HG03565 (cell line): Measurements from ENCODE around the gene KCNC1.

Experiments used
- ATAC-seq: cut with Tn5 transposase; IDR thresholded peaks from one replicate; pipeline ENCODE4 v1.9.1; 2021; ENCODE audit warnings: mild to moderate bottlenecking, moderate library complexity; ENCODE audit not compliant: unreplicated experiment

KCNC1 gene

DNA sequence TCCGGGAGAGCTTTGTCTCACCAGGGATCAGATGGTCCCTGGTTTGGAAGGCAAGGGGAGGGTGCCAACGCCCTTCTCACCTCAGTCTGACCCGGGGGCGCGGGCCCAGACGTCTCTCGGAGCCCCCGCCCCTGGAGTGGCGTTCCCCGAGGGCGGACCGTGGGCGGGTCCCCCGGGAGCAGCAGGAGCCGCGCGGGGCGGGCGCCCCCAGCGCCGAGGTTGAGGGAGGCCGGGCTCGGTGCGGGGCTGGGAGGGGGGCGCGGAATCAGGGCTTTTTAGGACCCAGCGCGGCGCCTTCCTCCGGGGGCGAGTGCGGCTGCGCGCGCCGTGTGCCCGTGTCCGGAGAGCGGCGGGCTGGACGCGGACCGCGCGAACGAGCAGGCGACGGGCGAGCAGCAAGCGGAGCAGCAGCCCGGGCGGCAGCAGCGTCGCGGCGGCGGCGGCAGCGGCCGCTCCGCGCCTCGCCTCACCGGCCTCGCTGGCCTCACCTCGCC, at the start of gene KCNC1:
Gene KCNC1, plus strand, starts transcription at position 364 of the 494 bp plus-strand sequence. CDS start 1,222 bp downstream, outside the sequence.
- no peak for ATAC-seq

GRCh38 chr11:17686231-17686980, 48.2 kb upstream of the KCNC1 start:
- ATAC-seq, result no peak

- no peak for ATAC-seq
Measured at GRCh38 chr11:17687946-17688670, 46.5 kb upstream of the KCNC1 start.

DNA sequence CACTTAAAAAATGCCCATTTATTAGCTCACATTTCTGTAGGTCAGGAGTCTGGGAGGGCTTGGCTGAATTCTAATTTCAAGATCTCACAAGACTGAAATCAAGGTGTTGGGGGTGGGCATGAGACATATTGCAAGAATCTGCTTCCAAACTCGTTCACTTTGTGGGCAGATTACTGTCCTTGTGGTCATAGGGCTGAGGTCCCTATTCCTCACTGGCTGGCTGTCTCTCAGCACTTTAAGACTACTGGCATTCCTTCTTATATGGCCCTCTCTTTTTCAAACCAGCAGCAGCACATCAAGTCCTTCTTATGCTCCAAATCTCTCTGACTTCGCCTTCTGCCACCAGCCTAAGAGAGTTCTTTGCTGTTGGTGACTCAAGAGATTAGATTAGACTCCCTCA, 43.0 kb upstream of the KCNC1 start:
- ATAC-seq, result no peak

- ATAC-seq, result no peak
Measured at GRCh38 chr11:17691976-17692375, 42.6 kb upstream of the KCNC1 start.

DNA sequence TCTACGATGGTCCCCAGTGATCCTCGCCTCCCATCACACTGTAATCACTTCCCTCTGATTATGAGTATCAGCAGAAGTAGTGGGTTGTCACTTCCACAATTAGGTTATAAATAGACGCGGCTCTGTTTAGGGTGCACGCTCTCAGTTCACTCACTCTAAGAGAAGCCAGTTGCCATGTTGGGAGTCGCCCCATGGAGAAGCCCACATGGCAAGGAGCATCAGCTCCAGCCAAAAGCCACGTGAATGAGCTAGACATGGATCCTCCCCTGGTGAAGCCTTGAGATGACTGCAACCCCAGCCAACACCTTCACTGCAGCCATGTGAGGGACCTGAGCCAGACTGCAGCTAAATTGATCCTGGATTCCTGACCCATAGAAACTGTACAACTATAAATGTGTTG, 41.6 kb upstream of the KCNC1 start:
- no peak for ATAC-seq

DNA sequence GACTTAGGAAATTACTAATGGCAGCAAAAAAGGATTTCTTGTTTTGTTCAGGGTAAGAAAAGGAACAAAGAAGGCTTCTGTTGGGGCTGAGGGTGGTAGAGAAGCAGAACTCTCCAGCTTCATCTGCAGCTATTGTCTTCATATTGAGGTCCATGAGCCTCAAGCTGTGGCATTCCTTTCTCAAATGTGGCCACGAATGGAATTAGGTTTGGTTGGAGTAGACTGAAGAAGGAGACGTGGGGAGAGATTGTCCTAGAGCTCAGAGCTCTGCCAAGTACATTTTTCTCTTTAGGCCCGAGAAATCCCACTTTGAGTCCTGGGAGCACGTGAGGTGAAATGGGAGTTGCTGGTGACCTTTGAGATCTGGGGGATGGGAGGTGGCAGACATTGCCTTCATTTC, 41.0 kb upstream of the KCNC1 start:
- ATAC-seq, result no peak

DNA sequence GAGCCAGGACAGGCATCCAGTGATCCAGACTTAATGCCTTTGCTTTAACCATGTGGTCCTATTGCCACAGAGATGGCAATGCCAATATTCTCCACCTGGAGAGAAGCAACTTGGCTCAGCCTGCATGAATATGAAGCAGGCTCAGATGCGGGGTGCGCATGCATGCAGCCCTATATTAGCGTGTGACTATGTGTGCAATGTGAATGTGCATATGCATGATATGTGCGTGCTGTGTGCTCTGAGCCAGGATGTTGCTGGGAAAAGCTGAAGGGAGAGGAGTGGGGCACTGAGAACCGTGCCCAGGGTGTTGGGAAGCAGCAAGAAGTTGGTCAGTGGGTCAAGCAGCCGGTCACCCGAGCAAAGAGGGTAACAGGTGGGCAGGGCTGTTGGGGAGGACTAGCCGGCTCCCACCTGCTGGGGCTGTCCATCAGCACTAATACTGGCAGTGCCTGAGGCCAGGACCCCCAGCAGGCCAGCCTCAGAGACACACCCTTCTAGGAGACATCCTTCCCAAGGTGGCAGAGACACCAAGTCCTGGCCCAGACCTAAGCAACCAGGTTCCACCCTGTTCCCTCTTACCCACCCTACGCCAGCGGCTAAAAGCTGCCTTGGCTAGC, 40.0 kb upstream of the KCNC1 start:
- ATAC-seq, result no peak

DNA sequence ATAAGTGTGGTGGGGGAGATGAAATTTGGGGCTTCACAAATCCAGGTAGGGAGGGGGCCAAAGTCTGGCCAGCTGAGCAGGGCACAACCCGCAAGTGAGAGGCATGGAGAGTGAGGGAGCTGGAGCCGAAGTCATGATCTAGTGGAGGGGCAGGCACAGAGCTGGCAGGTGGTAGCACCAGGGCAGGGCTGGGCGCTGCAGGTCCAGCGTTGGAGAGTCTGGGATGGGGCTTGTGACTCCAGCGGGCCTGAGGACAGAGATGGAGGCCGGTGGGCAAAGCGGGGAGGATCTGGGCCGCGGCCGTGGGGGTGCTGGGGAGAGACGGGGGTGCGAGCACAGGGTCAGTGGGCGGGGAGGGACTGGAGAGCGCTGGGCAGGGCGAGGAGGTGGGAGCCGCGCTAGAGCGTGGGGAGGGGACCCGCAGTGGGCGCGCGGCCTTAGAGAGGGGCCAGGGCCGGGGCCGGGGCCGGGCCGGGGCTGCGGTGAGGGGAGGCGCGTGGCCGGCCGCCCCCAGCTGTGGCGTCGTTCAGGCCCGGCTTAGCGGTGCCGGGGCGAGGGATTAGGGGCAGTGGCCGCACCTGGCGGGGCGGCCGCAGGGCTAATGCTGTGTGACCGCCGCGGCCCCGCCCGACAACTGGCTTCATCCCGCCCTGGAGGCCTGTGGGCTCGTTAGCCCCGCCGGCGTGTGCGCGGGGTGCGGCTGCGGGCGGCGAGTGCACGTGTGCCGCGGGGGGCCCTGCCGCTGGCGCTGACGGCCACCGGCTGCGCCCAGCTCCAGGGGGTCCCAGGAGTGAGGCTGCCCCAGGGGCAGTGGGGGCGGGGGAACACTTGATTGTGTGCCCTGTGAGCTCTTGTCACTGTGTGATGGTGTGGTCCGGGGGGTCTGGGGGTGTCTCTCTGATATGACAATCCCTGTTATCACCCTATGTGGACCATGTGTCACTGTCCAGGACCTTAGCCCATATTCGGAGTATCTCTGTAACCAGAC, 38.8 kb upstream of the KCNC1 start:
- ATAC-seq, result no peak

DNA sequence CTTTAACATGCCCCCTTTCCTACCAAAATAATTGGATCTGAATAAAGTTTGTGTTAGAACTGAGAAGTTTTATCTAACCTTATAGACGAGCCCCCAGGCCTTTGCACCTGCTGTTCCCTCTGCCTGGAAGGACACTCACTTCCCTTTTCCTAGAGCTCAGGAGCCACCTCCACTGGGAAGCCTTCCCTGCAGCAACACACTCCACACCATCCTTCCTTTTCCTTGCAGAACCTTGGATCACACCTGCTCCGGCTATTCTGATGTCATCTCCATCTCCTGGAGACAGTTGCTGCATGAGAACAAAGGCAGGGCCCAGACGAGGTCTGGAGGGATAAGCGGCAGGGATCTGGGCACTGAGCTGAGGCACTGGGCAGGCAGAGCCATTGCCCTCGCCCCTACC, 37.8 kb upstream of the KCNC1 start:
- ATAC-seq, result no peak

GRCh38 chr11:17697175-17697949, 37.2 kb upstream of the KCNC1 start:
- no peak for ATAC-seq

DNA sequence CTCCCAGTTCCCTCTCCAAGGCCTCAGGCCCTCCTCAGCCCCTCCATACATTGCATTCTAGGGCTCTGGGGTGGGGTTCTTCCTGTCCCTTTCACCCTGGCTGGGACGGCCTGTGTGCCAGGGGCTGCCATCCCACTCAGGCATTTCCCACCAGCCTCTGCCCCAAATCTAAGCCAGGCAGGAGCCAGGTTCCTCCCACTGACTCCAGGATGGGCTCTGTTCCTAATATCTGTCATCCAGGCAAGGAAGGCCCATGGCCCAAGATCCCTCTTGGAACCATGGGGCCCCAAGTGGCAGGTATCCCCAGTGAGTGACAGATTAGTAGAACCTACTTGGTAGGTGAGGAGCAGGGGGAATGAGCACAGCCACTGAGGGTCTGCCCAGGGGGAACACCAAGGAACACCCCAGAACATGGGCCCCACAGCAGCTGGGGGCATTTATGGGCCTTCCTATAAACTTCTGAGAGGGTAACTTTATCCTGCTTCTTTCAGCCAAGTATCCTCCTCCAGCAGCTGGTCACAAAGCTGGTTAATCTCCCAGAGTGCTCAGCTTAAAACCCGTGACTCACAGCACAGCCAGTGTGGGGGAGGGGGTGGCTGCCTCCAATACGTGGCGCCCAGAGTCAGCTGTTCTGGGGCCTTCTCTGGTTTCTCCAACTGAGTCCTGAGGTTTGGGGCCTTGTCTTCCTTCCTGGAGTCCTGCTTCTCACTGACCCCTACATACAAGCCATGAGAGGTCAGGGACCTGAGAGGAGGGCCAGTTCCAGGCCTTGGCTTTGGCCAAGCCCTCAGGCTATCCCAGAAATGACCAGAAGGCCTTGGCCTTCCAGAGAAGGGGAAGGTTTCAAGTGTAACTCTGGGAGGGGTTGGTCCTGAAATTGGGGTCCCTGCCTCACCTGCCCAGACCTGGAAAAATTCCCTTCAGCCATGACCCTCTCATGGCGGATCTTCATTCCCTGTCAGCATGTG, 35.1 kb upstream of the KCNC1 start:
- no peak for ATAC-seq

DNA sequence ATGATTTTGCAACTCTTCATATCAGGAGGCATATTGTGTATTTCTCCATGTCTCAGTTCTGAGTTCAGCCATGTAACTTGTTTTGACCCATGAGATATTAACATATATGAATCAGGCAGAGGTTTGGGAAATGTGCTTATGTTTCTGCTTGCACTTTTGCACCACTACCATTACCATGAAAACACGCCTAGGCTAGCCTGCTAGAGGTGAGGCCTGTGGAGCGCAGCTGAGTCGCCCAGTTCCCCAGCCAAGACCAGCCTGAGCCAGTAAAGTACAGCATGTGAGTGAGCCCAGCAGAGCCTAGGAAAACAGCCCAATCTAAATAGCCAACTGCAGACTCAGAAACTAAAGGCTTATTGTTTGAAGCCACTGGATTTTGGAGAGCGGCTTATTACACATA, 33.6 kb upstream of the KCNC1 start:
- ATAC-seq, result no peak

DNA sequence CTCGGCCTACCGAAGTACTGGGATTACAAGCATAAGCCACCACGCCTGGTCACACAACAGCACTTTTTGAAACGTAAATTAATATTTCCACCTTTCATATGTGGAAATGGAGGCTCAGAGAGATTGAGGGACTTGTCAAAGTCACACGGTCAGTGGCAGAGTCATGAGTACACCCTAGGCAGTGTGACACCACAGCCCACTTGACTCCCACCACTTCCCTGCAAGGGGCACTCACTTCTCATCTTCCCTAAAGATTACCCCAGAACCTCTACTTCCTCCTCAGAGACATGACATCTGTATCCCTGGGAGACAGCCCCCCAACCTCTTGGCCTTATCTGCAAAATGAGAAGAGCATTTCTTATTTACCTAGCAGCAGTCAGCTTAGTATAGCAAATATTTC, 31.7 kb upstream of the KCNC1 start:
- ATAC-seq, result no peak

DNA sequence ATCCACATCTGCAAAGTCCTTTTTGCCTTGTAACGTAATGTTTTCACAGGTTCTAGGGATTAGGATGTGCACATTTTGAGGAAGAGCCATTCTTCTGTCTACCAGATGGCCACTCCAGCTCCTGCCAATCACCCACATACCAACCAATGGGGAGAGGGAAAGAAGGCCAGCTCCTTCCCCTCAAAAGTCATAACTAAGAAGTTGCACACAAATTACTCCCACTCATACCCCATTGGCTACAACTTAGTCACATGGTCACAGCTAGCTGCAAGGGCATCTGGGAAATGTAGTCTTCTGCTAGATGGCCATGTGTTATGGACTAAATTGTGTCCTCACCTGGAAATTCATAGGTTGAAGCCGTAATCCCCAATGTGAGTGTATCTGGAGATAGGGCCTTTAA, 30.6 kb upstream of the KCNC1 start:
- ATAC-seq, result peak; percentile 74

DNA sequence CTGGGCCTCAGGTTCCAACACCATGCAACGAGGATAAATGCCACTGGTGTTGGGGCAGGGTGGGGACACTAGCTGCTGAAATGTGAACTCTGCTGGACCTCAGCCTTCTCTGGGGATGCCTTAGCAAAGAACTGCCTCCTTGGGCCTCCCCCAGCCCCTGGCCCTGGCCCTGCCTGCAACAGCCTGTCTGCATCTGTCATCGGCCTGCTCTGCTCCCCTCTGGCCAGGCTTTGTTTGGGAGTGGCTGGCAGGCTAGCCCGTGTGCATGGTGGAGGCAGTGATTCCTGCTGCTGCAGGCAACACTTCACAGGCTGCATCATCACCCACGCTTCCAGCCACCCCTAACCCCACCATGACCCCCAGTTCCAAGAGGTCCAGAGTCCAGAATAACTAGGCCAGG, 26.8 kb upstream of the KCNC1 start:
- ATAC-seq, result no peak

- ATAC-seq, result no peak
Measured at GRCh38 chr11:17711836-17712235, 22.7 kb upstream of the KCNC1 start.

GRCh38 chr11:17713851-17714250, 20.7 kb upstream of the KCNC1 start:
- ATAC-seq, result no peak

- ATAC-seq, result no peak
Measured at GRCh38 chr11:17714356-17714854, 20.2 kb upstream of the KCNC1 start.
